SK-N-SH treated with all-trans-retinoic acid at 6 μM for 48 hours (cell line): Measurements from ENCODE around the gene HNRNPUL1.
"Not testable (repeated sequence)": the region's sequence is repeated elsewhere in the genome, so short reads cannot be mapped to it uniquely, and the experiment has no call there.

Source experiments
- ATAC-seq: fragments of 200-7000 bp; cut with Tn5 transposase; 3 replicates; pipeline ENCODE4 v1.9.1; 2020; ENCODE audit warnings: mild to moderate bottlenecking, moderate library complexity
- ARNTL ChIP-seq: fragments of 450-650 bp; formaldehyde crosslinking; IDR thresholded peaks from 2 replicates; pipeline ENCODE4 v1.5.0; 2020; ENCODE audit warnings: low read depth, mild to moderate bottlenecking, moderate library complexity, borderline replicate concordance
- BACH2 ChIP-seq: fragments of 250-450 bp; sonication (Bioruptor Pico); IDR thresholded peaks from 2 replicates; pipeline ENCODE4 v1.9.0; 2021; ENCODE audit warnings: mild to moderate bottlenecking, borderline replicate concordance
- CREB5 ChIP-seq: fragments of 250-450 bp; sonication (Bioruptor Pico); IDR thresholded peaks from 2 replicates; pipeline ENCODE4 v1.5.1; 2020; ENCODE audit warnings: low read depth, mild to moderate bottlenecking, moderate library complexity
- ESRRG ChIP-seq: fragments of 250-450 bp; sonication (Bioruptor Pico); IDR thresholded peaks from 2 replicates; pipeline ENCODE4 v1.6.1; 2021; ENCODE audit warnings: mild to moderate bottlenecking
- ISL1 ChIP-seq: fragments of 250-450 bp; sonication (Bioruptor Pico); IDR thresholded peaks from 2 replicates; pipeline ENCODE4 v2.1.2; 2022; ENCODE audit warnings: mild to moderate bottlenecking, moderate library complexity
- OSR1 ChIP-seq: fragments of 250-450 bp; sonication (Bioruptor Pico); IDR thresholded peaks from 2 replicates; pipeline ENCODE4 v1.8.0; 2022; ENCODE audit warnings: moderate library complexity, mild to moderate bottlenecking, inconsistent platforms
- SNAI2 ChIP-seq: fragments of 250-450 bp; sonication (Bioruptor Pico); IDR thresholded peaks from 2 replicates; pipeline ENCODE4 v1.5.0; 2020; ENCODE audit warnings: mild to moderate bottlenecking, moderate library complexity
- TCF4 ChIP-seq: fragments of 250-450 bp; sonication (Bioruptor Pico); IDR thresholded peaks from 2 replicates; pipeline ENCODE4 v1.8.0; 2021; ENCODE audit warnings: mild to moderate bottlenecking, moderate library complexity, borderline replicate concordance
- TSHZ2 ChIP-seq: fragments of 250-450 bp; sonication (Bioruptor Pico); IDR thresholded peaks from 2 replicates; pipeline ENCODE4 v1.5.0; 2020; ENCODE audit warnings: mild to moderate bottlenecking, moderate library complexity
- ZC3H10 ChIP-seq: fragments of 250-450 bp; sonication (Bioruptor Pico); IDR thresholded peaks from 2 replicates; pipeline ENCODE4 v1.5.1; 2021; ENCODE audit warnings: mild to moderate bottlenecking, moderate library complexity
- ZFP30 ChIP-seq: fragments of 450-650 bp; formaldehyde crosslinking; IDR thresholded peaks from 2 replicates; pipeline ENCODE4 v1.5.0; 2022; ENCODE audit warnings: mild to moderate bottlenecking, moderate library complexity
- ZNF565 ChIP-seq: fragments of 450-650 bp; formaldehyde crosslinking; conservative IDR thresholded peaks from 2 replicates; pipeline ENCODE4 v1.5.0; 2020; ENCODE audit warnings: low read depth, mild to moderate bottlenecking, moderate library complexity
- ZNF8 ChIP-seq: fragments of 450-650 bp; formaldehyde crosslinking; IDR thresholded peaks from 2 replicates; pipeline ENCODE4 v1.5.0; 2020; ENCODE audit warnings: mild to moderate bottlenecking, moderate library complexity
- TF ChIP-seq, protein P1 (sequence below): fragments of 250-450 bp; sonication (Bioruptor Pico); IDR thresholded peaks from 2 replicates; pipeline ENCODE4 v1.8.0; 2020; ENCODE audit warnings: mild to moderate bottlenecking, moderate library complexity, borderline replicate concordance
- TF ChIP-seq, protein P2 (sequence below): fragments of 250-450 bp; sonication (Bioruptor Pico); IDR thresholded peaks from 2 replicates; pipeline ENCODE4 v1.5.1; 2021; ENCODE audit warnings: mild to moderate bottlenecking, moderate library complexity

Gene HNRNPUL1

GRCh38 chr19:41226874-41227390 lies 37.2 kb upstream of the HNRNPUL1 start (continued):
- no peak for TF ChIP-seq TSHZ2 (CRISPR knock-in tag)
- TF ChIP-seq, all 23 proteins: peak for 0

- no peak for ATAC-seq
- TF ChIP-seq, protein P1, sequence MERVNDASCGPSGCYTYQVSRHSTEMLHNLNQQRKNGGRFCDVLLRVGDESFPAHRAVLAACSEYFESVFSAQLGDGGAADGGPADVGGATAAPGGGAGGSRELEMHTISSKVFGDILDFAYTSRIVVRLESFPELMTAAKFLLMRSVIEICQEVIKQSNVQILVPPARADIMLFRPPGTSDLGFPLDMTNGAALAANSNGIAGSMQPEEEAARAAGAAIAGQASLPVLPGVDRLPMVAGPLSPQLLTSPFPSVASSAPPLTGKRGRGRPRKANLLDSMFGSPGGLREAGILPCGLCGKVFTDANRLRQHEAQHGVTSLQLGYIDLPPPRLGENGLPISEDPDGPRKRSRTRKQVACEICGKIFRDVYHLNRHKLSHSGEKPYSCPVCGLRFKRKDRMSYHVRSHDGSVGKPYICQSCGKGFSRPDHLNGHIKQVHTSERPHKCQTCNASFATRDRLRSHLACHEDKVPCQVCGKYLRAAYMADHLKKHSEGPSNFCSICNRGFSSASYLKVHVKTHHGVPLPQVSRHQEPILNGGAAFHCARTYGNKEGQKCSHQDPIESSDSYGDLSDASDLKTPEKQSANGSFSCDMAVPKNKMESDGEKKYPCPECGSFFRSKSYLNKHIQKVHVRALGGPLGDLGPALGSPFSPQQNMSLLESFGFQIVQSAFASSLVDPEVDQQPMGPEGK (CRISPR knock-in tag): no peak
- TF ChIP-seq, protein P2, sequence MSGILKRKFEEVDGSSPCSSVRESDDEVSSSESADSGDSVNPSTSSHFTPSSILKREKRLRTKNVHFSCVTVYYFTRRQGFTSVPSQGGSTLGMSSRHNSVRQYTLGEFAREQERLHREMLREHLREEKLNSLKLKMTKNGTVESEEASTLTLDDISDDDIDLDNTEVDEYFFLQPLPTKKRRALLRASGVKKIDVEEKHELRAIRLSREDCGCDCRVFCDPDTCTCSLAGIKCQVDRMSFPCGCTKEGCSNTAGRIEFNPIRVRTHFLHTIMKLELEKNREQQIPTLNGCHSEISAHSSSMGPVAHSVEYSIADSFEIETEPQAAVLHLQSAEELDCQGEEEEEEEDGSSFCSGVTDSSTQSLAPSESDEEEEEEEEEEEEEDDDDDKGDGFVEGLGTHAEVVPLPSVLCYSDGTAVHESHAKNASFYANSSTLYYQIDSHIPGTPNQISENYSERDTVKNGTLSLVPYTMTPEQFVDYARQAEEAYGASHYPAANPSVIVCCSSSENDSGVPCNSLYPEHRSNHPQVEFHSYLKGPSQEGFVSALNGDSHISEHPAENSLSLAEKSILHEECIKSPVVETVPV (CRISPR knock-in tag): no peak
- TF ChIP-seq ZNF565 (CRISPR knock-in tag) (no peak), ARNTL (CRISPR knock-in tag) (no peak), SNAI2 (no peak), CREB5 (CRISPR knock-in tag) (no peak), ZNF8 (no peak), TSHZ2 (CRISPR knock-in tag) (no peak), ZFP30 (CRISPR knock-in tag) (no peak), ZC3H10 (CRISPR knock-in tag) (no peak), BACH2 (CRISPR knock-in tag) (no peak), ESRRG (no peak)
Measured at GRCh38 chr19:41228486-41228885, 35.7 kb upstream of the HNRNPUL1 start.

GRCh38 chr19:41229338-41229737 lies 34.8 kb upstream of the HNRNPUL1 start:
- not testable (repeated sequence) for ATAC-seq

DNA sequence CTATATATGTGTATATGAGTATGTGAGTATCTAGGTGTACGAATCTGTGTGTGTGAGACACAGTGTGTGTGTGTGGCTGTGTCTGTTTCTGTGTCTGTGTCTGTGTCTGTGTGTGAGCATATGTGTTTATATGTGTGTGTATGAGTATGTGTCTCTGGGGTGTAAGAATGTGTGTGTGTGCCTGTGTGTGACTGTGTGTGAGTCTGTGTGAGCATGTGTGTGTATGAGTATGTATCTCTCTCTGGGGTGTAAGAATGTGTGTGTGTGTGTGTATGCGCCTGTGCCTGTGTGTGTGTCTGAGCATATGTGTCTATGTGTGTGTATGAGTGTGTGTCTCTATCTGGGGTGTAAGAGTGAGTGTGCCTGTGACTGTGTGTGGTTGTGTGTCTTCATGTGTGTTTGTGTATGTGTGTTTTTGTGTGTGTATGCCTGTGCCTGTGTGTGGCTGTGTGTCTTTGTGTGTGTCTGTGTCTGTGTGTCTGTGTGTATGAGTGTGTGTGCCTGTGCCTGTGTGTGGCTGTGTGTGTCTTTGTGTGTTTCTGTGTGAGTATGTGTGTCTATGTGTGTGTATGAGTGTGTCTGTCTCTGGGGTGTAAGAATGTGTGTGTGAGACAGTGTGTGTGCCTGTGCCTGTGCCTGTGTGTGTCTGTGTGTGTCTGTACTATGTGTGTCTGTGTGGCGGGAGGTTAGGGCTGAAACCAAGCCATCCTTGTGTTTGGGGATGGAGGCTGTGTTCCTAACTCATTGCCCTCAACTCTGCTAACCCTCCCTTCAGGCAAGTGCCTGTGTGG lies 33.9 kb upstream of the HNRNPUL1 start:
- no peak for ATAC-seq
- TF ChIP-seq ISL1 (CRISPR knock-in tag) (no peak), OSR1 (CRISPR knock-in tag) (no peak), ZNF8 (no peak), TCF4 (CRISPR knock-in tag) (no peak), ARNTL (CRISPR knock-in tag) (no peak), ZNF565 (CRISPR knock-in tag) (no peak), CREB5 (CRISPR knock-in tag) (no peak), ZC3H10 (CRISPR knock-in tag) (no peak)
- TF ChIP-seq, protein P2 (CRISPR knock-in tag): no peak
- TF ChIP-seq, protein P1 (CRISPR knock-in tag): no peak
